H9 (cell line): ENCODE results near the gene WT1. TPM values are rescaled to one million over a fixed set of nuclear protein-coding genes. Genes with fewer than 3 reads are reported as not detected.

Experiments
- DNase-seq: peaks from one replicate; pipeline ENCODE4 v3.0.0-alpha.2; 2017
- H2AFZ ChIP-seq: one replicate; pipeline ENCODE4 v1.6.1; 2013; ENCODE audit warnings: mild to moderate bottlenecking, low read length, control low read depth, moderate library complexity
- H2AK5ac ChIP-seq: 2 replicates; pipeline ENCODE4 v1.6.1; 2013; ENCODE audit warnings: low read length, control low read depth, mixed read lengths; ENCODE audit not compliant: insufficient read length
- H2BK120ac ChIP-seq: one replicate; pipeline ENCODE4 v1.6.1; 2013; ENCODE audit warnings: low read depth, mild to moderate bottlenecking, low read length, control low read depth, inconsistent platforms; ENCODE audit not compliant: poor library complexity, severe bottlenecking
- H2BK12ac ChIP-seq: 2 replicates; pipeline ENCODE4 v1.6.1; 2013; ENCODE audit warnings: low read length, control low read depth, mixed read lengths, low read depth; ENCODE audit not compliant: insufficient read length
- H2BK15ac ChIP-seq: 2 replicates; pipeline ENCODE4 v1.6.1; 2013; ENCODE audit warnings: low read depth, low read length, control low read depth
- H2BK20ac ChIP-seq: one replicate; pipeline ENCODE4 v1.6.1; 2013; ENCODE audit warnings: low read depth, mild to moderate bottlenecking, low read length, control low read depth, inconsistent platforms; ENCODE audit not compliant: poor library complexity, severe bottlenecking
- H2BK5ac ChIP-seq: 2 replicates; pipeline ENCODE4 v1.6.1; 2013; ENCODE audit warnings: low read length, control low read depth, mixed read lengths; ENCODE audit not compliant: insufficient read length
- H3K14ac ChIP-seq: 2 replicates; pipeline ENCODE4 v1.6.1; 2013; ENCODE audit warnings: low read length, control low read depth; ENCODE audit not compliant: insufficient read depth
- H3K18ac ChIP-seq: 2 replicates; pipeline ENCODE4 v1.6.1; 2013; ENCODE audit warnings: low read depth, mild to moderate bottlenecking, mixed read lengths, low read length, control low read depth; ENCODE audit not compliant: insufficient read length
- H3K23ac ChIP-seq: 2 replicates; pipeline ENCODE4 v1.6.1; 2013; ENCODE audit warnings: low read length, control low read depth, mixed read lengths, low read depth; ENCODE audit not compliant: insufficient read length
- H3K23me2 ChIP-seq: 2 replicates; pipeline ENCODE4 v1.6.1; 2013; ENCODE audit warnings: low read depth, mild to moderate bottlenecking, mixed read lengths, low read length, control low read depth; ENCODE audit not compliant: insufficient read length, poor library complexity, severe bottlenecking
- H3K27ac ChIP-seq: 2 replicates; pipeline ENCODE4 v1.5.1; 2013; ENCODE audit warnings: low read length, control low read depth, mixed read lengths, low read depth; ENCODE audit not compliant: insufficient read length
- H3K27me3 ChIP-seq: 2 replicates; pipeline ENCODE4 v1.6.1; 2013; ENCODE audit warnings: low read length, control low read depth, inconsistent platforms; ENCODE audit not compliant: insufficient read depth
- H3K4ac ChIP-seq: 2 replicates; pipeline ENCODE4 v1.6.1; 2013; ENCODE audit warnings: low read depth, mild to moderate bottlenecking, control low read depth, inconsistent platforms, low read length, moderate library complexity
- H3K4me1 ChIP-seq: 2 replicates; pipeline ENCODE4 v1.6.1; 2013; ENCODE audit warnings: low read length, control low read depth, inconsistent platforms; ENCODE audit not compliant: insufficient read depth
- H3K4me2 ChIP-seq: 2 replicates; pipeline ENCODE4 v1.6.1; 2013; ENCODE audit warnings: low read length, control low read depth, mixed read lengths; ENCODE audit not compliant: insufficient read length, insufficient read depth
- H3K56ac ChIP-seq: 2 replicates; pipeline ENCODE4 v1.6.1; 2013; ENCODE audit warnings: low read depth, mild to moderate bottlenecking, mixed read lengths, low read length, control low read depth; ENCODE audit not compliant: insufficient read length
- H3K79me1 ChIP-seq: 2 replicates; pipeline ENCODE4 v1.6.1; 2013; ENCODE audit warnings: low read depth, mild to moderate bottlenecking, moderate library complexity, low read length, control low read depth, inconsistent platforms; ENCODE audit not compliant: insufficient read depth, poor library complexity, severe bottlenecking
- H3K79me2 ChIP-seq: 2 replicates; pipeline ENCODE4 v1.6.1; 2013; ENCODE audit warnings: low read length, control low read depth, inconsistent platforms; ENCODE audit not compliant: insufficient read depth
- H3K9ac ChIP-seq: 2 replicates; pipeline ENCODE4 v1.6.1; 2013; ENCODE audit warnings: low read length, control low read depth, mixed read lengths; ENCODE audit not compliant: insufficient read length; ENCODE audit errors: extremely low read depth
- H3K9me3 ChIP-seq: one replicate; pipeline ENCODE4 v1.6.1; 2013; ENCODE audit warnings: low read depth, low read length, inconsistent platforms; ENCODE audit not compliant: control insufficient read depth
- H3T11ph ChIP-seq: one replicate; pipeline ENCODE4 v1.6.1; 2013; ENCODE audit warnings: mild to moderate bottlenecking, low read length, control low read depth, inconsistent platforms
- H4K20me1 ChIP-seq: one replicate; pipeline ENCODE4 v1.6.1; 2013; ENCODE audit not compliant: control insufficient read depth, insufficient read length, insufficient read depth
- H4K5ac ChIP-seq: 2 replicates; pipeline ENCODE4 v1.6.1; 2013; ENCODE audit warnings: low read depth, mild to moderate bottlenecking, mixed read lengths, low read length, control low read depth; ENCODE audit not compliant: insufficient read length
- H4K8ac ChIP-seq: replicated peaks from 2 replicates; pipeline ENCODE4 v1.6.1; 2013; ENCODE audit warnings: low read length, control low read depth, mixed read lengths, low read depth; ENCODE audit not compliant: insufficient read length
- H4K91ac ChIP-seq: 2 replicates; pipeline ENCODE4 v1.6.1; 2013; ENCODE audit warnings: low read depth, mild to moderate bottlenecking, moderate library complexity, mixed read lengths, low read length, control low read depth; ENCODE audit not compliant: insufficient read length
- H3K27ac Mint-ChIP-seq, 3 experiments: 2 replicates in 2 of 3; 3 replicates in 1 of 3; pipeline ENCODE4 v1.8.0; 2020 to 2021; ENCODE audit warnings: mixed read lengths in 3 of 3, mild to moderate bottlenecking in 1 of 3, moderate library complexity in 1 of 3
- H3K27me3 Mint-ChIP-seq: 2 replicates; pipeline ENCODE4 v1.8.0; 2021; ENCODE audit warnings: low read depth, mild to moderate bottlenecking, moderate library complexity, mixed read lengths
- H3K36me3 Mint-ChIP-seq, 3 experiments: 2 replicates in 2 of 3; 3 replicates in 1 of 3; pipeline ENCODE4 v1.8.0; 2020 to 2021; ENCODE audit warnings: low read depth in 3 of 3, mixed read lengths in 3 of 3; ENCODE audit not compliant: insufficient read depth in 1 of 3
- H3K4me1 Mint-ChIP-seq, 2 experiments: 2 replicates each; pipeline ENCODE4 v1.8.0; 2020; ENCODE audit warnings: mixed read lengths in 2 of 2
- H3K4me3 Mint-ChIP-seq, 2 experiments: 2 replicates in 1 of 2; 3 replicates in 1 of 2; pipeline ENCODE4 v1.8.0; 2020 to 2021; ENCODE audit warnings: mild to moderate bottlenecking in 2 of 2, mixed read lengths in 2 of 2, moderate library complexity in 1 of 2
- H3K9me3 Mint-ChIP-seq, 2 experiments: 2 replicates in 1 of 2; 3 replicates in 1 of 2; pipeline ENCODE4 v1.8.0; 2020; ENCODE audit warnings: mild to moderate bottlenecking in 2 of 2, mixed read lengths in 2 of 2, moderate library complexity in 1 of 2
- WGBS: extraction: QIAGEN DNeasy Blood & Tissue Kit; methylation state at CpG from one replicate; pipeline ENCODE4 v1.1.7; 2013; ENCODE audit warnings: missing lambda C conversion rate, low lambda C conversion rate, mixed read lengths; ENCODE audit not compliant: insufficient read length; ENCODE audit errors: extremely low coverage; 5-methylcytosine and 5-hydroxymethylcytosine counted together
- total RNA-seq: library from RNA; stranded (reverse); gene quantifications from 2 replicates; pipeline ENCODE4 v1.2.1, GENCODE V29; 2021
- TF ChIP-seq, protein P1 (sequence below): fragments of 200-600 bp; sonication (generic); conservative IDR thresholded peaks from 3 replicates; pipeline ENCODE4 v1.8.0; 2021; ENCODE audit warnings: antibody characterized with exemption, mild to moderate bottlenecking

Gene WT1
- total RNA-seq, 1 experiment from 2014 or later: 0.20 TPM

DNA sequence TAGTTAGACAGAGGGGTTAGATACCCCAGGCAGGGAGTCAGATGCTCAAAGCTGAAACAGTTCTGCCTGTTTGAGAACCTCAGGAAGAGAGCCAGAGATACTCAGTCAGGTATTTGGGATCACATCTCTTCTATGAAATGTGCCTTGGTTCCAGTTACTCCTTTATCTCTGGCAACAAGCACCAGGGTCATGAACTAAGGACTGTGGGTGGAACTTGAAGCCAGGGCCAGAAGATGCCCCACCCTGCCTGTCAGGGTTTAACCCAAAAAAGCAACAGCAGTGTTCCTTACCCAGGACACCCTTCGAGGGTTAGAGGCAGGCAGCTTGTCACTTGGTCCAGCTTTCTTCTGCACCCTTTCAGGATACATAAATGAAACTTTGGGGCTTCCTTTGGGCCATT lies 15.0 kb upstream of the WT1 start:
- TF ChIP-seq, protein P1, sequence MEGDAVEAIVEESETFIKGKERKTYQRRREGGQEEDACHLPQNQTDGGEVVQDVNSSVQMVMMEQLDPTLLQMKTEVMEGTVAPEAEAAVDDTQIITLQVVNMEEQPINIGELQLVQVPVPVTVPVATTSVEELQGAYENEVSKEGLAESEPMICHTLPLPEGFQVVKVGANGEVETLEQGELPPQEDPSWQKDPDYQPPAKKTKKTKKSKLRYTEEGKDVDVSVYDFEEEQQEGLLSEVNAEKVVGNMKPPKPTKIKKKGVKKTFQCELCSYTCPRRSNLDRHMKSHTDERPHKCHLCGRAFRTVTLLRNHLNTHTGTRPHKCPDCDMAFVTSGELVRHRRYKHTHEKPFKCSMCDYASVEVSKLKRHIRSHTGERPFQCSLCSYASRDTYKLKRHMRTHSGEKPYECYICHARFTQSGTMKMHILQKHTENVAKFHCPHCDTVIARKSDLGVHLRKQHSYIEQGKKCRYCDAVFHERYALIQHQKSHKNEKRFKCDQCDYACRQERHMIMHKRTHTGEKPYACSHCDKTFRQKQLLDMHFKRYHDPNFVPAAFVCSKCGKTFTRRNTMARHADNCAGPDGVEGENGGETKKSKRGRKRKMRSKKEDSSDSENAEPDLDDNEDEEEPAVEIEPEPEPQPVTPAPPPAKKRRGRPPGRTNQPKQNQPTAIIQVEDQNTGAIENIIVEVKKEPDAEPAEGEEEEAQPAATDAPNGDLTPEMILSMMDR: no peak
- H3K27me3 Mint-ChIP-seq: peaks cover 25% of the 10 kb centered on the region
- Histone ChIP-seq H2BK12ac (no peak overlapping the region), H4K8ac (no peak overlapping the region), H2AFZ (no peak overlapping the region), H2AK5ac (no peak overlapping the region), H3K9ac (no peak overlapping the region), H2BK20ac (no peak overlapping the region), H3K4me2 (no peak overlapping the region), H3T11ph (no peak overlapping the region), H3K4me1 (no peaks in the 10 kb centered on the region), H3K14ac (no peak overlapping the region), H2BK5ac (no peak overlapping the region), H3K79me2 (no peaks in the 10 kb centered on the region), H4K91ac (no peak overlapping the region), H4K5ac (no peak overlapping the region), H3K23me2 (no peaks in the 10 kb centered on the region), H3K79me1 (no peaks in the 10 kb centered on the region), H3K27me3 (no peaks in the 10 kb centered on the region), H3K18ac (no peak overlapping the region), H3K4ac (no peak overlapping the region), H3K9me3 (no peaks in the 10 kb centered on the region), H2BK15ac (no peak overlapping the region), H2BK120ac (no peak overlapping the region), H3K27ac (no peak overlapping the region), H3K56ac (no peak overlapping the region), H3K23ac (no peak overlapping the region), H4K20me1 (no peaks in the 10 kb centered on the region)
- H3K4me1 Mint-ChIP-seq: peaks cover 4 to 8% of the 10 kb centered on the region in 2 experiments; a peak in 3 of 4 replicates
- H3K36me3 Mint-ChIP-seq: no peaks in the 10 kb centered on the region
- no peak for DNase-seq
- H3K27ac Mint-ChIP-seq: no peak overlapping the region
- H3K9me3 Mint-ChIP-seq: no peaks in the 10 kb centered on the region
- WGBS: no CpG with 5 or more reads among the region's 1 CpG
- no peak overlapping the region for H3K4me3 Mint-ChIP-seq
